K562 (cell line): ENCODE data around the gene GPR78. TPM values are rescaled to one million over a fixed set of nuclear protein-coding genes. Genes with fewer than 3 reads are reported as not detected.

ENCODE experiments used
- ARID3A ChIP-seq: IDR thresholded peaks from 2 replicates; pipeline ENCODE4 v1.6.1; 2012; ENCODE audit warnings: low read depth, low read length, improper control_type of control experiment, borderline replicate concordance
- BRF1 ChIP-seq: IDR thresholded peaks from 3 replicates; pipeline ENCODE4 v1.6.1; 2011; ENCODE audit warnings: borderline replicate concordance, mild to moderate bottlenecking; ENCODE audit not compliant: insufficient read length; ENCODE audit errors: extremely low read depth
- C11orf30 ChIP-seq: fragments of 450-650 bp; IDR thresholded peaks from 2 replicates; pipeline ENCODE4 v1.6.1; 2016; ENCODE audit warnings: low read depth, mild to moderate bottlenecking
- MED1 ChIP-seq: sonication (generic); formaldehyde crosslinking; IDR thresholded peaks from 2 replicates; pipeline ENCODE4 v1.8.1; 2023; ENCODE audit warnings: missing genetic modification reagents, borderline replicate concordance
- MYC ChIP-seq, 2 experiments: fragments of 250-450 bp in 1 of 2; sonication (Bioruptor Pico) in 1 of 2; IDR thresholded peaks; 2 replicates each; pipeline versions ENCODE4 v1.5.1 to v1.6.1; 2012 to 2021; ENCODE audit warnings: low read depth in 2 of 2, borderline replicate concordance in 1 of 2, improper control_type of control experiment in 1 of 2, low read length in 1 of 2, mild to moderate bottlenecking in 1 of 2, moderate library complexity in 1 of 2
- SFPQ ChIP-seq: fragments of 200-400 bp; formaldehyde crosslinking; IDR thresholded peaks from 2 replicates; pipeline ENCODE4 v1.6.1; 2017; ENCODE audit warnings: mild to moderate bottlenecking, low read depth, low read length, moderate library complexity
- STAT5A ChIP-seq: IDR thresholded peaks from 2 replicates; pipeline ENCODE4 v1.6.1; 2012; ENCODE audit warnings: low read length, inconsistent platforms, borderline replicate concordance
- TFE3 ChIP-seq: fragments of 450-650 bp; formaldehyde crosslinking; IDR thresholded peaks from 2 replicates; pipeline ENCODE4 v1.4.0; 2020; ENCODE audit warnings: mild to moderate bottlenecking, mixed read lengths
- ZBTB40 ChIP-seq, 2 experiments: fragments of 450-650 bp in 1 of 2; sonication (generic) in 1 of 2; formaldehyde crosslinking in 1 of 2; IDR thresholded peaks; 2 replicates each; pipeline versions ENCODE4 v1.7.1 to v1.9.0; 2016 to 2022; ENCODE audit warnings: inconsistent platforms in 1 of 2, mild to moderate bottlenecking in 1 of 2, missing genetic modification reagents in 1 of 2
- ZEB2 ChIP-seq: fragments of 450-650 bp; IDR thresholded peaks from 2 replicates; pipeline ENCODE4 v1.6.1; 2016
- polyA plus RNA-seq, 8 experiments: library from polyadenylated mRNA; depleted of rRNA in 4 of 8; stranded (reverse) in 5 of 8; unstranded in 3 of 8; fragments of >200 nt; fragmentation: Nextera tagmentation in 2 of 8; fragmentation: Illumina TruSeq in 1 of 8; extraction: Ambion mirVana in 2 of 8; extraction: Trizol in 1 of 8; gene quantifications; 2 replicates each; pipeline versions ENCODE4 v1.2.1 to v1.2.3, GENCODE V29; 2011 to 2014; ENCODE audit warnings: inconsistent platforms in 1 of 8, missing spikeins in 1 of 8
- total RNA-seq, 7 experiments: library from RNA; depleted of rRNA in 6 of 7; stranded (reverse); fragments of >200 nt in 6 of 7; fragmentation: Illumina TruSeq in 2 of 7; extraction: Trizol in 2 of 7; gene quantifications; 2 replicates each; pipeline versions ENCODE4 v1.2.1 to v1.2.3, GENCODE V29; 2011 to 2021; ENCODE audit warnings: low replicate concordance in 1 of 7

Gene GPR78
- total and polyA plus RNA-seq, 9 of the 15 experiments (the other 6 are each of a cell fraction or from before 2014, with no cell fraction given): 0.04 to 0.13 (median 0.07) TPM; not detected in 4

GRCh38 chr4:8547108-8547911 is 32.9 kb upstream of the GPR78 start (continued):
- TF ChIP-seq SFPQ (no peak), ARID3A (peak; percentile 42; the same call in 1 of the 2 replicates), MYC (IDR thresholded peaks at IDR 0.05; ENCODE audit: low read depth, low read length) (peak; percentile 57), MYC (CRISPR knock-in tag; IDR thresholded peaks at IDR 0.05; ENCODE audit: borderline replicate concordance, low read depth) (no peak), MED1 (CRISPR knock-in tag) (no peak), STAT5A (no peak), C11orf30 (peak; percentile 99), BRF1 (no peak), ZBTB40 (IDR thresholded peaks at IDR 0.05) (no peak), ZBTB40 (CRISPR knock-in tag; IDR thresholded peaks at IDR 0.05) (no peak), TFE3 (CRISPR knock-in tag) (no peak), ZEB2 (no peak)
